NT2/D1 (cell line): ENCODE measurements around the gene CYP27B1.
A peak's percentile ranks its signal among the peaks of the same experiment; 100 is the strongest.

Experiments used
- DNase-seq: peaks from one replicate; pipeline ENCODE4 v3.0.0-alpha.2; 2011; ENCODE audit warnings: low read depth, low spot score
- H3K27me3 ChIP-seq: 2 replicates; pipeline ENCODE4 v1.6.0; 2011; ENCODE audit warnings: mild to moderate bottlenecking; ENCODE audit not compliant: insufficient read length, insufficient read depth
- H3K36me3 ChIP-seq: 2 replicates; pipeline ENCODE4 v1.6.1; 2011; ENCODE audit warnings: mild to moderate bottlenecking, low read length, mixed read lengths; ENCODE audit not compliant: insufficient read depth, insufficient read length
- H3K4me1 ChIP-seq: 2 replicates; pipeline ENCODE4 v1.5.1; 2011; ENCODE audit not compliant: insufficient read depth, insufficient read length
- H3K4me3 ChIP-seq: 2 replicates; pipeline ENCODE4 v1.5.1; 2011; ENCODE audit warnings: low read depth; ENCODE audit not compliant: insufficient read length
- H3K9ac ChIP-seq: 2 replicates; pipeline ENCODE4 v1.6.0; 2011; ENCODE audit warnings: low read depth; ENCODE audit not compliant: insufficient read length
- H3K9me3 ChIP-seq: 2 replicates; pipeline ENCODE4 v1.5.1; 2011; ENCODE audit warnings: mild to moderate bottlenecking, low read length; ENCODE audit not compliant: insufficient read depth
- SUZ12 ChIP-seq: IDR thresholded peaks from 2 replicates; pipeline ENCODE4 v1.6.1; 2011; ENCODE audit not compliant: insufficient read length, insufficient read depth; ENCODE audit errors: extremely low read depth
- YY1 ChIP-seq: IDR thresholded peaks from 2 replicates; pipeline ENCODE4 v1.6.1; 2011; ENCODE audit not compliant: insufficient read length, insufficient read depth
- ZNF274 ChIP-seq: IDR thresholded peaks from 2 replicates; pipeline ENCODE4 v1.6.1; 2011; ENCODE audit warnings: mild to moderate bottlenecking, low read depth, low read length

The CYP27B1 gene

GRCh38 chr12:57757771-57758170 is 9.1 kb downstream of the CYP27B1 start:
- H3K4me1 ChIP-seq: peaks cover 2% of the 10 kb centered on the region
- no peaks in the 10 kb centered on the region for H3K9me3 ChIP-seq
- H3K9ac ChIP-seq: no peak overlapping the region
- peaks cover 5% of the 10 kb centered on the region for H3K36me3 ChIP-seq
- no peak overlapping the region for H3K4me3 ChIP-seq
- DNase-seq: no peak
- TF ChIP-seq ZNF274 (no peak), SUZ12 (no peak), YY1 (no peak)
- H3K27me3 ChIP-seq: peaks cover 61% of the 10 kb centered on the region

DNA sequence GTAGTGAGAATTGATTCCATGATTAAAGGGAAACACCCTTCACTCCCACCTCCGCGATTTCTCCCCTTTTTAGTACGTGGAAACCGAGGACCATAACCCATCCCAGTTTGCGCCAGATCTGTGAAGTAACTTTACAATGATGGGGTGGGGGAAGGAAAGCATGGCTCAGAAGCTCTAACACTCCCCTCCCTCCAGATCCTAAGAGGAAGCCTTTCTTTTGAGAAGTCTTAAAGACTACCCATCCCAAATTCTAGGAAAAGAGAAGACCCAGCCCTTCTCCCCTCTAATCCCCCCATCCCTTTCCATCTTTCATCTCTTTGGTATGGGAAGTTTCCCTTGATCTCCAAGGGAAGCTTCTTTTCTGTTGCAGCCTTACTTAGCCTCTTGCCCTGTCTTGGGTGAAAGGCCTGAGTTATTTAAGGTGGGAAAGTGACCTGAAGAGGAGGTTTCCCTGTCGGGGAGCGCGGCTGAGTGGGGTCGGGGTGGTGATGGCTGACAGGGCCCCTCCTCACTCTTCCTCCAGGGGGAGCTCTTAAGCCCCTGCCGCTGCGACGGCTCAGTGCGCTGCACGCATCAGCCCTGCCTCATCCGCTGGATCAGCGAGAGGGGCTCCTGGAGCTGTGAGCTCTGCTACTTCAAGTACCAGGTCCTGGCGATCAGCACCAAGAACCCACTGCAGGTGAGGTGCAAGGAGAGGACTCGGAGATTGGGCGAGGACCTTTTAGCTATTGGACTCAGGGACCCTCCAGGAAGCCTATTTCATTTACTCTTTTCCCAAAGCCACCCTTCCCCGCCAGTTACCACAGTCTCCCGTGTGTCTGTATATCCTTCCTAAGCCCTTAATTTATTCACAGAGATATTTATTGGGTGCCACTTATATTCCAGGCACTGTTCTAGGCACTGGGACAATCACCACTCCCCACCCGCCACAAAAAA is 10.2 kb downstream of the CYP27B1 start:
- TF ChIP-seq SUZ12 (no peak), ZNF274 (no peak), YY1 (no peak)
- H3K9me3 ChIP-seq: no peaks in the 10 kb centered on the region
- no peak overlapping the region for H3K4me3 ChIP-seq
- no peak for DNase-seq
- H3K27me3 ChIP-seq: peaks cover 63% of the 10 kb centered on the region
- peak overlapping the region; percentile 61 for H3K9ac ChIP-seq
- peaks cover 2% of the 10 kb centered on the region for H3K4me1 ChIP-seq
- H3K36me3 ChIP-seq: no peaks in the 10 kb centered on the region

- peaks cover 8% of the 10 kb centered on the region for H3K36me3 ChIP-seq
- H3K4me3 ChIP-seq: peak overlapping the region; percentile 35
- peak overlapping the region; percentile 44 for H3K9ac ChIP-seq
- H3K27me3 ChIP-seq: peaks cover 60% of the 10 kb centered on the region
- TF ChIP-seq ZNF274 (no peak), SUZ12 (peak; percentile 83), YY1 (no peak)
- H3K4me1 ChIP-seq: peaks cover 6% of the 10 kb centered on the region
- no peak for DNase-seq
- no peaks in the 10 kb centered on the region for H3K9me3 ChIP-seq
Observed at GRCh38 chr12:57755454-57756372, 11.2 kb downstream of the CYP27B1 start.

DNA sequence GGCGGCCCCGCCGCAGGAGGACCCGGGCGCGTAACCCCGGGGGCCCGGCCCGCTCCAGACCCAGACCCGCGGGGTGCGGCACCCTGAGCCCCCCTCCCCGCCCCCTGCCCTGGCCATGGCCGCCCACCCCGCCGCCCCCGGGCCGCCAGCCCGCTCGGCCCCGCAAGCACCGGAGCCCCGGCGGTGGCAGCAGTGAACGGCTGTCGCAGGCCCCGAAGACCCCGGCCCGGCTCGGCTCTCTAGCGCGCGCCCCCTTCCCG is 11.8 kb downstream of the CYP27B1 start:
- peaks cover 7% of the 10 kb centered on the region for H3K4me1 ChIP-seq
- no peak overlapping the region for H3K9ac ChIP-seq
- peaks cover 14% of the 10 kb centered on the region for H3K36me3 ChIP-seq
- peaks cover 60% of the 10 kb centered on the region for H3K27me3 ChIP-seq
- no peaks in the 10 kb centered on the region for H3K9me3 ChIP-seq
- H3K4me3 ChIP-seq: peak overlapping the region; percentile 31
- TF ChIP-seq SUZ12 (no peak), ZNF274 (no peak), YY1 (no peak)
- no peak for DNase-seq

DNA sequence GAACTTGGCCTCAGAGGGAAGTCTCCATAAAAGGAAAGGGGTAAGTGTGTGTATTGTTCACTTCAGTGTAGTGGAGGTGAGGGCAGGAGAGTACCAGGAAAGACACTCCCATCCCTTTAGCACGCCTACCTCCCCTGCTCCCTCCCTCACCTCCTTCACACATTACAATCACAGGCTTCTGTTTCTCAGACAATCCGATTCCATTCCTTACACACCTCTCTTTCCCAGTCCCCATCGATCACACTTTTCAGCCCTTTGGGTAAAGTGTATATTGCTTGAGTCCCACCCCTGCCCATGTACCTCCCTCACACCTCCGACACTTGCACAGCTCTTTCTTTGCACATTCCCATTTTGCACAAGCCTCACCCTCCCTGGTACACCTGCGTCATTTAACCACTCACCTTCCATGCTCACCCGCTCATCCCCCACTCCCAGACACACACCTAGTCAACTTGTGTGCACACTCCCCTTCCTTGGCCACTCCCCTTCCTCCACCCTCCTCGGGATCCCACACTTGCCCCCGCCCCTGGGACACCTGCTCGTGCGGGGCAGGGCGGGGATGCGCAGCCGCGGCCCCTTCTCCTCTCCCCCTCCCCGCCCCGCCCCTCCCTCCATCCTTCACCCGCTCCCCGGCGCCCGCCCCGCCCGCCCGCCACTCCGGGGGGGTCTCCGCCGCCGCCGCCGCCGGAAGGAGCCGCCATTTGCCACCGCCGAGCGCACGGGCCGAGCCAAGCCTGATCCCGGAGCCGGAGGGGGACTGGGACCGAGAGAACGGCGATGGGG is 12.3 kb downstream of the CYP27B1 start, which contains the start of gene MARCHF9:
Gene MARCHF9, plus strand, starts transcription at position 693 of the 783 bp plus-strand sequence. CDS start 426 bp downstream, outside the sequence.
- peaks cover 20% of the 10 kb centered on the region for H3K36me3 ChIP-seq
- H3K27me3 ChIP-seq: peaks cover 60% of the 10 kb centered on the region
- no peak for DNase-seq
- peak within 1 kb of the TSS; percentile 55 for H3K4me3 ChIP-seq
- H3K9ac ChIP-seq: peak within 1 kb of the TSS; percentile 44
- no peaks in the 10 kb centered on the region for H3K9me3 ChIP-seq
- H3K4me1 ChIP-seq: peaks cover 7% of the 10 kb centered on the region
- TF ChIP-seq SUZ12: no peak
- no peak for TF ChIP-seq YY1
- TF ChIP-seq ZNF274: no peak

DNA sequence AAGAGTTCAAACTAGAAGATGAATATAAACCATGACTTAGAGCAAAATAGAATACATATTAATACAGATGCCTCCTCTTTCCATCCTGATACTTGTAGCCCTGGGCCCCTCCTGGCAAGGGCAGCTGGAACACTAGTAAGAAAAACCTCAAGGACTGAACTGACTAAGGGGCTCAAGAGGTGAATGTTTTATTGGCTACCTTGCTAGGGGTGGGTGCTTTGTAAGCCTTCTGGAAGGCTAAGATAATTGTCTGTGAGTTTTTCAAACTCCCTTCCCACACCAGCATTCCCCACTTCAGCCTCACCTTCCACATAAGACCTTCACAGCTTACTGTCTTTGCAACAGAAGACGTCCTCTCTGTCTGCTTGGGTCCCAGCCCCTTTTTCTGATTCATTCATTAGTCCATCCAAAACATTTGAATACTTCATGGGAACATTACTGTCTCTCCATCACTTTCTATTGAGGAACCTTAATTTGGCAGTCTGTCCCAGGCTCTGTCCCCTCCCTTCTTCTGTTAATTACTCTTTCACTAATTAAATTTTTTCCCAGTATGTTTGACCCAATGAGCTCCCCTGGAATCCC is 13.0 kb downstream of the CYP27B1 start:
- no peak overlapping the region for H3K9ac ChIP-seq
- H3K27me3 ChIP-seq: peaks cover 57% of the 10 kb centered on the region
- no peak overlapping the region for H3K4me3 ChIP-seq
- TF ChIP-seq ZNF274 (no peak), SUZ12 (no peak), YY1 (no peak)
- peaks cover 7% of the 10 kb centered on the region for H3K4me1 ChIP-seq
- no peak for DNase-seq
- no peaks in the 10 kb centered on the region for H3K9me3 ChIP-seq
- peaks cover 27% of the 10 kb centered on the region for H3K36me3 ChIP-seq
